NCI-H510A treated with DMSO at 0.1 percent for 48 hours (cell line): ENCODE measurements around the gene KLHL40.

Experiments
- DNase-seq: peaks from one replicate; lab custom pipeline; 2025; lab: John Stamatoyannopoulos, UW

The KLHL40 gene

GRCh38 chr3:42657675-42658074 lies 27.7 kb upstream of the KLHL40 start:
- DNase-seq = no peak

- no peak for DNase-seq
Measured at GRCh38 chr3:42658091-42658770, 27.1 kb upstream of the KLHL40 start.

- no peak for DNase-seq
Measured at GRCh38 chr3:42658771-42659390, 26.5 kb upstream of the KLHL40 start.

GRCh38 chr3:42659451-42660130 lies 25.7 kb upstream of the KLHL40 start:
- no peak for DNase-seq

GRCh38 chr3:42660131-42660715 lies 25.1 kb upstream of the KLHL40 start:
- DNase-seq = no peak

- DNase-seq = peak; percentile 14
Measured at GRCh38 chr3:42660898-42661297, 24.4 kb upstream of the KLHL40 start.

GRCh38 chr3:42661593-42662022 lies 23.7 kb upstream of the KLHL40 start:
- no peak for DNase-seq

- no peak for DNase-seq
Measured at GRCh38 chr3:42662037-42662812, 23.1 kb upstream of the KLHL40 start.

- DNase-seq = no peak
Measured at GRCh38 chr3:42662813-42663535, 22.4 kb upstream of the KLHL40 start.

GRCh38 chr3:42663581-42664437 lies 21.5 kb upstream of the KLHL40 start:
- no peak for DNase-seq

- DNase-seq = no peak
Measured at GRCh38 chr3:42664438-42664803, 20.9 kb upstream of the KLHL40 start.

- DNase-seq = no peak
Measured at GRCh38 chr3:42665050-42665878, 20.1 kb upstream of the KLHL40 start.

- DNase-seq = no peak
Measured at GRCh38 chr3:42666022-42666421, 19.3 kb upstream of the KLHL40 start.

GRCh38 chr3:42666577-42666998 lies 18.7 kb upstream of the KLHL40 start:
- DNase-seq = no peak

- no peak for DNase-seq
Measured at GRCh38 chr3:42667096-42667522, 18.2 kb upstream of the KLHL40 start.

GRCh38 chr3:42667523-42668412 lies 17.6 kb upstream of the KLHL40 start:
- DNase-seq = peak; percentile 59

GRCh38 chr3:42668413-42668760 lies 16.9 kb upstream of the KLHL40 start:
- no peak for DNase-seq

- DNase-seq = no peak
Measured at GRCh38 chr3:42668793-42669217, 16.5 kb upstream of the KLHL40 start.
